Keratinocyte (primary cell): Measurements from ENCODE around the gene IMPDH2.

ENCODE experiments used
- CTCF ChIP-seq, 3 experiments: IDR thresholded peaks in 1 of 3; conservative IDR thresholded peaks in 1 of 3; optimal IDR thresholded peaks in 1 of 3; 2 replicates in 2 of 3; 3 replicates in 1 of 3; pipeline versions ENCODE3 to v1.5.1; 2011; ENCODE audit warnings: low read length in 3 of 3, mild to moderate bottlenecking in 3 of 3, moderate library complexity in 2 of 3, control low read depth in 1 of 3, inconsistent platforms in 1 of 3; ENCODE audit not compliant: insufficient read depth in 2 of 3; ENCODE audit errors: extremely low read depth in 1 of 3
- EZH2 ChIP-seq: IDR thresholded peaks from one replicate; pipeline ENCODE4 v1.6.1; 2012; ENCODE audit warnings: inconsistent platforms, mild to moderate bottlenecking, low read length, moderate library complexity

- TF ChIP-seq CTCF (optimal IDR thresholded peaks at IDR 0.05 in 1 of 3, IDR thresholded peaks at IDR 0.05 in 1 of 3, conservative IDR thresholded peaks at IDR 0.05 in 1 of 3; ENCODE audit: extremely low read depth in 1 of 3, insufficient read depth in 2 of 3, low read length in 3 of 3) (no peak), EZH2 (no peak)
Measured at GRCh38 chr3:49026536-49026935, 2.7 kb downstream of the IMPDH2 start.
